Right lobe of liver (tissue), 4 donors: ENCODE results near the gene KCMF1.

Source experiments
- POLR2A ChIP-seq: fragments of 450-650 bp; IDR thresholded peaks from one replicate; pipeline ENCODE4 v1.6.1; 2017; ENCODE audit warnings: antibody characterized with exemption, mild to moderate bottlenecking
- TF ChIP-seq, protein P1 (sequence below), 4 donors: fragments of 200-600 bp in 3 of 4; fragments of 450-650 bp in 1 of 4; IDR thresholded peaks; one replicate each; pipeline versions ENCODE4 v1.5.1 to v1.8.0; 2016 to 2022; ENCODE audit warnings: antibody characterized with exemption in 4 of 4, mild to moderate bottlenecking in 2 of 4
- donor health status: DM: no; HTN: no; CAD: no.
- donor health status: DM: no; HTN: no; CAD: no.
- donor health status: DM: no; HTN: yes; CAD: no.

DNA sequence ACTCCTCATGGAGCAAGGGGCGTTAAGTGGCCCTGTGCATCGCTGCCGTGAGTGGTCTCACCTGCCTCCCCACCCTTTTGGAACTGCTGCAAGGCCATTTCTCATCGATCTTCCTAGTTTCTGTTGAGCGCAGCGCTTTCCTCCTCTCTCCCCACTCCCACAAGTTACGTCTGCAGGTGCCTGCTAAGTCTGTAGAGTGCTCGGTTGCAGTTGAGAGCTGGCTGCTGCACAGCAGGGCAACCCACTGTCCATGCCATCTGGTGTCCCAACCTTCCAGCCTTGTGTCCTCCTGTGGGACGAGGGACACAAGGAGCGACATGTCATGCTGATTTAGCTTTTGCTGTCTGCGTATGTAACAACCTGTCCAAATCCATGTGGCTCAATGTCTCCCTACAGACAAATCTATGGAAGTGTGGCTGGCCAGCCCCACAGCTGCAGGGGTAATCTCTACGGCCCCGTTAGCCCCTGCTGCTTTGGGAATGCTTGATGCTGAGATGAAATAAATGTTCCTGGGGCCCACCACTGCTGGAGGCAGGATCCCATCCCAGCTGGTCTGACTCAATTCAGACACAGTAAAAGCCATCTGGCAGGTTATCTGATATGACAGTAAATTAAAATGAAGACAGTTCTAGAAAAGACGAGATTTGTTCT is 94.1 kb downstream of the KCMF1 start:
- TF ChIP-seq, protein P1, sequence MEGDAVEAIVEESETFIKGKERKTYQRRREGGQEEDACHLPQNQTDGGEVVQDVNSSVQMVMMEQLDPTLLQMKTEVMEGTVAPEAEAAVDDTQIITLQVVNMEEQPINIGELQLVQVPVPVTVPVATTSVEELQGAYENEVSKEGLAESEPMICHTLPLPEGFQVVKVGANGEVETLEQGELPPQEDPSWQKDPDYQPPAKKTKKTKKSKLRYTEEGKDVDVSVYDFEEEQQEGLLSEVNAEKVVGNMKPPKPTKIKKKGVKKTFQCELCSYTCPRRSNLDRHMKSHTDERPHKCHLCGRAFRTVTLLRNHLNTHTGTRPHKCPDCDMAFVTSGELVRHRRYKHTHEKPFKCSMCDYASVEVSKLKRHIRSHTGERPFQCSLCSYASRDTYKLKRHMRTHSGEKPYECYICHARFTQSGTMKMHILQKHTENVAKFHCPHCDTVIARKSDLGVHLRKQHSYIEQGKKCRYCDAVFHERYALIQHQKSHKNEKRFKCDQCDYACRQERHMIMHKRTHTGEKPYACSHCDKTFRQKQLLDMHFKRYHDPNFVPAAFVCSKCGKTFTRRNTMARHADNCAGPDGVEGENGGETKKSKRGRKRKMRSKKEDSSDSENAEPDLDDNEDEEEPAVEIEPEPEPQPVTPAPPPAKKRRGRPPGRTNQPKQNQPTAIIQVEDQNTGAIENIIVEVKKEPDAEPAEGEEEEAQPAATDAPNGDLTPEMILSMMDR (IDR thresholded peaks at IDR 0.05), result no peak
- no peak for TF ChIP-seq POLR2A
